ENCODE data around the gene KCNQ5.

Gene KCNQ5

DNA sequence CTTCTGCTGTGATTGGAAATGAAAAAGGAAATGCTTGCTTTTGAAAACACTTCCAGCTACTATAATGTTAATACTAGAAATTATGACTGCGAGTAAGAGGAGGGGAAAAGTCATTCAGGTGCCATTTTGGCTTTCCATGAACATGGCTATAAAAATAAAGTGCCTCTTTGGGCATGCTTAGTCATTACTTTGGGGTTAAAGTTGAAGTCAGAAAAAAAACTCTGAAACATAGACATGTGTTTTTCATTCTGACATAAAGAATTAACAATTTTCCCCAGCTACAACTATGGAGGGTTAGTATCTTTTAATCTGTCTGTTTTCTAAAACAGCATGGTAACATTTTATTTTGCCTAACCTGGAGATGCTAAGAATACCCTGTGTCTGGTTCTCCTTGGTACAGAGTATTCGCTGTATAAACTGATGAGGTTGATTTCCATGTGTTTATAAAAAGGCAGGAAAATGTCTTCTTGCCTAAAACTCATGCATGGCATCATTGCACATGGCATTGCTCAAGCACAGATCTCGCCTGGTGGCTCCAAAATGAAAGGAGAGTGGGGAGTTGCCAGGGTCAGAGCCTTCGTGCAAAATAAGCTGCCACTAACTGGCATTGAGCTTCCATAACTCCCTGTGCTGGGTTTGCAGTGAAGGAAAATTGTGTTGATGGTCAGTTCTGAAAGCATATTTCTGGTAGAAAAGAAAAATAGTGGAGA is 188.9 kb downstream of the KCNQ5 start:
- no peak for DNase-seq

DNA sequence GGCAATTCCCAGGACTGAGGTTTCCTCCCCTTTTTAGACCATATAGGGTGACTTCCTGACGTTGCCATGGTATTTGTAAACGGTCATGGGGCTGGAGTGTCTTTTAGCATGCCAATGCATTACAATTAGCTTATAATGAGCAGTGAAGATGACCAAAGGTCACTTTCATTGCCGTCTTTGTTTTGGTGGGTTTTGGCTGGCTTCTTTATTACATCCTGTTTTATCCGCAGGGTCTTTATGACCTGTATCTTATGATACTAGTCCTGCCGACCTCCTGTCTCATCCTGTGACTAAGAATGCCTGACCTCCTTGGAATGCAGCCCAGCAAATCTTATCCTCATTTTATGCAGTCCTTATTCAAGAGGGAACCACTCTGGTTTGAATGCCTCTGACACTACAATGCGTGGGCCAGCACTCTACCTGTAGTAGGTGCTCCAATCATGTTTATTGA is 190.1 kb downstream of the KCNQ5 start:
- no peak for DNase-seq

DNA sequence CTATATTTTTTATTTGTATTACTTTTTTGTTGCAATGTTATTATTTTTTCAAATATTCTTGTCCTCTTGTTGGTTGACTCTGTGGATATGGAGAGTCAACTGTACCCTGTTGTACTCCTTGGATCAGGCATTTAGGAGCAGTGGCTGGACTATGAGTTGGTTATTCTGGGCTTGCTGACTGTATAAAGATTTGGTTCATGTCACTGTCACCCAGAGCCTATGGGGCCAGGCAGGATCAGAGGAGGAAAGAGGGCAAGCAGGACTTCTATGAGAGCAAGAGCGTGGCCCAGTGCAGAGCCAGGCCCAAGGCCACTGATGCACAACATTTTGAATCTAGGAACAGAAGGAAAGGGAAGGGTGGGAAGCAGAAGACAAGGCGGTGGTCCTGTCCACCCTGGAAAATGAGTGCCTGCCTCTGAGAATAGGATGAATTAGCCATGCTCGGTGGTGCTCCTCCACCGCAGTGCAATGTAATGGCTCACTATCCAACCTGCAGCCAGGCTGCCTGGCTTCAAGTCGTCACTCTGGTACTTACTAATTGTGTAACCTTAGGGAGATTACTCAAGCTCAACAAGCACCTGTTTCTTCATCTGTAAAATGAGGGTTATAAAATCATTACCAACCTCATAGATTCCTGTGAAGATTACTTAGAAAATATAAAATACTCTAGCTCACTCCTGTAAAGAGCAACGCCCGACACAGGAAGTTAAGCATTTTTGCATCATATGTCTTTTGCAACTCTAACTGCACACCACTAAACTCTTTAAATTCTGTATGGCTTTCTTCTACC is 192.1 kb downstream of the KCNQ5 start:
- DNase-seq, result no peak

DNA sequence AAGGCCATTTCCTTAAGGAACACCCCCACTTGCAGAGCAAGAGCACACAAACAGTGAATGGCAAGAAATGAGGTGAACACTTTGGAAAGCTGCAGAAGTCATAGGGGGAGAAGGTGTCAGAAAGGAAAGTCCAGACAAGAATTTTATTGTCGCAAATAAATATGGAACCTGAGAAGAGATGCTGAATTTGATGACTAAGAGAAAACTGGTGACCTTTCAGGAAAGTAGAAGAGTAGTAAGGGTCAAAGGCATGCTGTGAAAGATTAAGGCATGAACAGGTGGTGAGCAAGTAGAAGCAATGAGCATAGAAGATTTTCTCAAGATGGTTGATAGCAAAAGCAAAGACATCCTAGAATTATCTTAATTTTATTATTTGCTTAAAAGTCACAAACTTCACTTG is 194.2 kb downstream of the KCNQ5 start:
- DNase-seq, result no peak

DNA sequence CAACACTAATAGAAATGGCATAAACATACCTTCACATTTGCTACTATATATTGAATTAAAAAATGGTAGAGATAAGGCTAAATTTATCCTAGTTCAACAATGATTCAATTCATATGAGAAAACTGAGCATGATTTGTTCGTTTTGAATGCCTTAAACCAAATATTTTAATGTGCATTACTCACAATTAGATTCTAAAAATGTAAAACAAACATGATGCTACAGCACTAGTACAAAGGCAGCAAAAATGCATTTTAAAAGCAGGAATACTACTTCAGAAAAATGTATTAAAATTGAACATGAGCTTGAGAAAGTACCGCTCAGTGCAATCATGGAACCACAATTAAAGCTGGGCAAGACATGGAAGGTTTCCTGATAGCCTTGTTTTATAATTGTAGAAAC is 195.3 kb downstream of the KCNQ5 start:
- DNase-seq, result no peak

DNA sequence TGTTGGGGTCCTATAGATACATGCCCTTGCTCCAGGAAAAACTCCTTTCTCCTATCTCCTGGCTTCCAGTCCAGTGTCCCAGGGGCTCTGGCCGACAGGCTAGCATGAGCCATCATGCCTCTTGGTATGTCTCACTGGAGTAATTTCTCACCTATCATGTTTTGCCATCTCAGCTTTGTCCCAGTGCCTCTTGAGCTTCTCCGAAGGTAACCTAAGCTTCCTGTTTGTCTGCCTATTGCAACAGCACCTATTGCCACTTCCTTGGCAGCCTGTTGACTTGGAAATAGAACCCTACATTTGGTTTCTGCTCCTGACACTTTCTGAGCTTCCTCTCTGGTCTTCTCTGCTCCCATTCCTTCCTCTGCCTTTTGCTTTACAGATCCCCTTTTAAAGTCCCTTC is 197.7 kb downstream of the KCNQ5 start:
- DNase-seq, result no peak

DNA sequence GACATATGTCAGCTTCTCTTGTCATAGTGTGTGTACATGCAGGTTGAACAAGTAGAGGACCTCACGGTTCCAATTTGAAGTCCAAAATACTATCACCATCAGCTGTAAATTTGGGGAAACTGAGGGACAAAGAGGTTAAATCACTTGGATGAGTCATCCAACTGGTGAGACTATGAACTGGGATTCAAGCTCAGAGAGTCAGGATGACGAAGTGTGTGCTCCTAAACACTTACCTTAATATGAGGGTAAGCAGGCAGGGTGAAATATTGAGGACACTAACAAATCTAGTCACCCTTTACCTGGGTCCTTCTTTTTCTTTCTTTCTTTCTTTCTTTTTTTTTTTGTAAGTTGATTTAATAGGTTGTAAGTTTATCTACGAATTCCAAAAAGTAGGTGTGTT is 198.3 kb downstream of the KCNQ5 start:
- no peak for DNase-seq

DNA sequence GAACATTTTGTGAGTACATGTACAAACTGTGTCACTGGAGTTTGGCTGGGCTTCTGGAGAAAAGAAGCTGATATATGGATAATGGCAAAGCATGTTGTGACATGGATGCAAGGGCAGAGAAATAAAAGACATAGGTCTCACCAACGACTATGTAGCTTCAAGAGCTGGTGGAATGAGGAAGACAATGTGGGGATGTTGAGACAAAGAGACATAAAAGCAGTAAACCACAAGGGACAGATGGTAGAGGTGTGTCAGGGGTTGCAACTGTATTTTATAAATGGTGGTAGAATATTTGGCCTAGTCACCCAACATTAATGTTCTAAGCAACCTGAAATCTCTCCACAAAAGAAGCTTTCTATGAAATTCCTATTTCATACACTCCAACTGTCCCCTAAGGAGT is 199.0 kb downstream of the KCNQ5 start:
- DNase-seq, result no peak

DNA sequence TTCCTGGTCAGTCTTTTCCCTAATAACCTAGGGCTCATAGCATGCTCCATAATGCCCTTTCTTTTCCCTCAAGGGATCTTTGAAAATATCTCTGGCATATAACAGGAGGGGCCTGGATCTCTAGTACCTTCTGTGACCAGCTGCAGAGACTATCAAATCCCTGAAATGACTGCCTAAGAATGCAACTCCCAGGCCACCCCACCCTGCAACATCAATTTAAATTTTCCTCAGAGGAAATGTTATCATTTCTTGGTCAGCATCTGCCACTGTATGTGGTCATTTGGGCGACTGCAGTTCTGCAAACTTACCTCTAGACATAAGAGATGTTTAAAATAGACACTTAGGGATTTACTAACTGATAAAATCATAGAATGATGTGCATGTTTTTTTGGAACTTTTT is 200.2 kb downstream of the KCNQ5 start:
- no peak for DNase-seq

DNA sequence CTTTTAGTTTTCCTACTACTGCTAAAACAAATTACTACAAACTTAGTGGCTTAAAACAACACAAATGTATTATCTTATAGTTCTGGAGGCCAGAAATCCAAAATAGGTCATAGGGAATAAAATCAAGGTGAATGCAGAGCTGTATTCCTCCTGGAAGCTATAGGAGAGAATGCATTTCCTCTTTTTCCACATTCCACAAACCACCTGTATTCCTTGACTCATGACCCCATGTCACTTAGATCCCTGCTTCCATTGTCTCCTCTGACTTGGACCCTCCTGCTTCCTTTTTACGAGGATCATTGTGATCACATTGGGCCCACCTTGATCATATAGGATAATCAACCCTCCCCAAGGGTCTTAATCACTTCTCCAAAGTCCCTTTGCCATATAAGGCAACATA is 200.8 kb downstream of the KCNQ5 start:
- no peak for DNase-seq

DNA sequence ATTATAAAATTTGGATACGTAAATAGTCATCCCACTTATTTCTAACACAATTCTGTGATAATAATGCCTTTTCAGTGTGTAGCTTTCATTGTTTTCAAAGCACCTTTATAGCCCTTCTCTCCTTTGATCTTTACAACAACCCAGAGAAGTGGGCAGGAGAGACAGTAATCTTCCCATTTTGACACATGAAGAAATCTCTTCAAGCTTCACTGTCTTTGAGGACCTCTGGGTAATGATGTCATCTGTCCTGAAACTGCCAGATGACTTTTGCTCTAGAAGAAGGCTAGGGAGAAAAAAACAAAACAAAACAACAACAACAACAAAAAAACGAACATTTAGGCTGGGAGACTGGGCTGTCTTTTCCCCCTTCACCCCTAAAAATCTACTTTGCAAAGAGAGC is 203.0 kb downstream of the KCNQ5 start:
- no peak for DNase-seq

DNA sequence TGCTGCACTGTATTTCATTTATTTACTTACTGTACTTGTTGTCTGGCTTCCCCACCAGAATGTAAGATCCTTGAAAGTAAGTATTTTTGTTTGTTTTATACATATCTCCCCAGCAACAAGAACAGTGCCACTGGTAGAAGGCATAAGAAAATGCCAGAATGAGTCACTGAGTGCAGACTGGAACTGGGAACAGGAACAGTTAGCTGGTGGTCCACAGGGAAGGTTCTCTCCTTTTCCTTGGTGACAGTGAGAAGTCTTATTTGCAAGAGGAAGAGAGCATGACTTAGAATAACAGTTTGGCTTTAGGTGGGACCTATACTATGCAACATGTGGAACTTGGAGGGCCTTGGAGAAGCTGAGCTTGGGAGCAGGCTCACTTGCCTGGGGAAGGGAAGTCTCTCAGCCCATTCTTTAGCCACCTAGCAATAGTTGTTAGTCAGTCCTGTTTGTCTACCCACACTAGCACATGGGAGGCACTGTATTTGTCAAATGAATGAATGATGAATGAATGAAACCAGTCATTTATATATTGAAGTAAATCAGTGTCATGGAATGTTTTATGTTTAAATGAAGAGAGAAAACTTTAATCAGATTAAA is 203.5 kb downstream of the KCNQ5 start:
- DNase-seq, result no peak

DNA sequence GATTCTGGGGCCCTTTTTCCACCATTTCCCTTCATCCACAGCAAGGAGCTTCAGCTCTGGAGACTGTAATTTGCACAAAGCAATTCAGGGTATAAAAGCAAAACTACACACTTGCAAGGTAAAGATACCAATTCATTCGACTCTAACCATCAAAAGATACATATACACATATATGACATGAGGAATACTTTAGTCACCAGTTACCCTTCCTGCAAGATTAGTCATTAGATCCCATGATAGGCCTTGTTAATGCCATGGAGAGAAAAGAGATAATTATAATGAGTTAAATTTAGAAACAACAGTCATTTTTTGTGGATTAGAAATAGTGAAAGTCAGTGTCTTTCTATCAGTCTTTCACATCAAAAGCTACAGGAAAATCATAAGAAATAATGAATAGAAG is 204.2 kb downstream of the KCNQ5 start:
- DNase-seq, result no peak

DNA sequence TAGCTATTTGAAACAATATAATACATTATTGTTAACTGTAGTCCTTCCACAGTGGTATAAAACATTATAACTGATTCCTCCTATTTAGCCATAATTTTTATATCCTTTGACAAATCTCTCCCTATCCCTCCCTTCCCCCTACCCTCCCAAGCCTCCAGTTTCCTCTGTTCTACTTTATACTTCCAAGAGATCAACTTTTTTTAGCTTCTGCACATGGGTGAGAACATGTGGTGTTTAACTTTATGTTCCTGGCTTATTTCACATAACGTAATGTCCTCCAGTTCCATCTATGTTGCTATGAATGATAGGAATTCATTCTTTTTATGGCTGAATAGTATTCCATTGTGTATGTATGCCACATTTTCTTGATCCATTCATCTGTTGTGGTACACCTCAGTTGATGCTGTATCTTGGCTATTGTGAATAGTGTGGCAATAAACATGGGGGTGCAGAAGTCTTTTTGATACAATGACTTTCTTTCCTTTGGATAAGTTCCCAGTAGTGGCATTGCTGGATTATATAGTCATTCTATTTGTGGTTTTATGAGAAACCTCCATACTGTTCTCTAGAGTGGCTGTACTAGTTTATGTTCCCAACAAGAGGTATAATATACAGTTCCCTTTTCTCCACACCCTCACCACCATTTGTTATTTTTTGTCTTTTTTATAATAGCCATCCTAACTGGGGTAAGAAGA is 205.0 kb downstream of the KCNQ5 start:
- DNase-seq, result no peak

DNA sequence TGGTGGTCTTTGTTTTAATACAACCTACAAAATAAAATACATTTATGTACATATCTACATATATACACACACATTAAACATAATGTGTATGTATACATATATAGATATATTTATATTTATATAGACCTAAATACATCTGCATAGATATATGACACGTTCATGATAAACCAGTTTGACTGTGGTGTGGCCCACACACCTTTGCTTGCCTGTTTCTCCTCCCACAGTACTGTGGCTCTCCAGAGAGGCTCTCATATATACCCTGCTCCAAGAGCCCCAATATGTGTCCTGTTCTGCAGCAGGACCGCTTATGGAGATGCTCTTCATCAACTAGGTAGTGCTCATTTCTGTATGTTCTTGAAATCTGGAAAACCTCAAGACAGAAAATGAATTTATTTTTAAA is 207.0 kb downstream of the KCNQ5 start:
- DNase-seq, result no peak

DNA sequence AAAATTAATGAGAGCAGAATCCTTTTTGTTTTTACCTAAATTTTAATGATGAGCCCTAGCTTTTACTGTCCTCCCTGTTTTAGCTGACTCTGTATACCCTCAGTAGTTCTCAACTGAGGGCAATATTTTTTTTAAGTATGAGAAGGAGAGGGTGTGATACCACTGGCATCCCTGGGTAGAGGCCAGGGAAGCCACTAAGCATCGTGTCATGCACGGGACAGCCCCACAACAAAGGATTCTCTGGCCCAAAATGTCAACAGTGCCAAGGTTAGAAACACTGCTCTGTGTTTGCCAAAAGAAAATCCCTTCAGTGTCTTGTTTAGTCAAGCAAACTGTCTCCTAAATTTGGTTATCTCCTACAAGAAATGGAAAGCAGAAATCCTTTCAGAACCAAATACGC is 210.4 kb downstream of the KCNQ5 start:
- DNase-seq, result no peak

DNA sequence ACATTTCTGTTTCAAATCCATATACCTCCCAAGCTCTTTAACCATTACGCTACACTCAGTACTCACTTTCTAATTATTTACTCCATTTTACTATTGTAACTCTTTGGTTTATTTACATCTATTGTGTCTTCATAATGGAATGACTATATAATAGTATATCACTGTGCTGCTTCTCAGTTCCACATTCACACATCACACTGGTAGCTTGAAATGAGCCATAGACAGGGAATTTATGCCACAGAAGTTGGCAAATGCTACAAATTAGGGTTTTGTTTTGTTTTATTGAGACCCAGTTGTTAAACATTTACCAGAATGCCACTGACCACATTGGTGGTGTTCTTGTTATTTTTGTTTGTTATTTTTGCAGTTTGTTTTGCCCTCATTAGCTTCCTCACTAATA is 213.9 kb downstream of the KCNQ5 start:
- no peak for DNase-seq

DNA sequence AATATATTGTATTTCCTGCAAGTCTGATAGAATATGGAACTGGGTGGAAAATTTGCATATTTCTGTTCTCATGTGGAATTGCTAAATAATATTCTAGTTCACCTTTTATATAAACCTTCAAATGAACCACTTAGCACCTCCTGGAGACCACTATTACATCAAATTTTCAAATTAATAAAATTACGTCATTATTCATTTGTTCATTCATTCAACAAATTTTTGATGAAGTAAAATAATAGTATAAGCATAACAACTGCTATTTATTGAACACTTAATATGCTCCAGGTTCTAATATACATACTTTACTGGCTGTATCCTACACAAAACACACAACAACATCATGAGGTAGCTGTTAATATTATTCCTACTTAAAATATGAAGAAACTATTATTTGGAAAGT is 215.1 kb downstream of the KCNQ5 start:
- no peak for DNase-seq

DNA sequence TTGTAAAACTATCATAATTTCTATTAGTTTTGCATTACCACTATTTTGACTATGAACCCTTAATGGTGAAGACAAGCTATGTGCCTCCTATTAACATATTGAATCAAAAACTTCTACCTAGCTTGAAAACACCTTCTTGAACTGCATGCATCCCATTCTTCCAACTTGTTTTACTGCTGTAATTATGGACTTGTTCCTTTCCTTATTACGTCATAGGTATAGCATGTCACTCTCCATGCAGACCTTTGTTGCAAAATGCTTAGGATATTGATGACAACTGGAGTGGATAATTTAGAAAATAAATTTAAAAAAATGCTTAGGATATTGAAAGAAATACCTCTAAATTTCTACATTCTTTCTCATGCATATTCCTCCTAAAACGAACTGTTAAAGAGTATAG is 219.3 kb downstream of the KCNQ5 start:
- no peak for DNase-seq

DNA sequence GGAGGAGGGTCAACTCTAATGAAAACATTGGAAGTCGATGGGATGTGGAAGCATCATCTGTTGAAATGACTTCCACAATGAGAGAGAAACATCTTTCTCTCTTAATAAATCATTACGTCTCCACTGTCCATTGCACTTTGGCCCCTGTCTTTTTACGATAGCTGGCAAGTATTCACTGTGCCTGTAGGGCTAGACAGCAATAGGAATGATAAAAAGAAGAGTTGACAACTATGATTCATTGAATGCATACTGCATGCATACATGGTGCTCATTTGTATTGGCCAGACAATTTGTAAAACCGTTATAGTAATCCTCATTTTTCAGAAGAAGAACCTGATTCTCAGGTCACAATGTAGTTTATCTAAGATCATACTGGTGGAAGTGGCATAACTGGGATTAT is 220.3 kb downstream of the KCNQ5 start:
- DNase-seq, result no peak

DNA sequence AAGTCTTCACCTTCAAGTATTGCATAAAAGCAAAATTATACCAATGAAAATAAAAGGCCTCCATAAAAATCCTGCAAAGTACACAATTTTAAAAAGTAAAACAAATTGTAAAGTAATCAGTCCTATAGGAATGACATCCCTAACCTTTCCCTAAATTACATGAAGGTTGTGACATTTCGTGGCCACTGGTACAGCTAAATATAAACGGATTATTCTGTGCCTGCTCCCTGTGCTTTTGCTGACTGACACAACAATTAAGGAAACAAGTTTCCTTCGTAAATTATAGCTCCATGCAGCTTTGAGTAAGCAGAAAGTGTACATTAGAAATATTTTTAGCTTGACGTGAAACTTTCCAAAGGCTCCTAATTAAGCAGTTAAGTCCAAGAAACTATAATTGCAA is 222.8 kb downstream of the KCNQ5 start:
- no peak for DNase-seq

DNA sequence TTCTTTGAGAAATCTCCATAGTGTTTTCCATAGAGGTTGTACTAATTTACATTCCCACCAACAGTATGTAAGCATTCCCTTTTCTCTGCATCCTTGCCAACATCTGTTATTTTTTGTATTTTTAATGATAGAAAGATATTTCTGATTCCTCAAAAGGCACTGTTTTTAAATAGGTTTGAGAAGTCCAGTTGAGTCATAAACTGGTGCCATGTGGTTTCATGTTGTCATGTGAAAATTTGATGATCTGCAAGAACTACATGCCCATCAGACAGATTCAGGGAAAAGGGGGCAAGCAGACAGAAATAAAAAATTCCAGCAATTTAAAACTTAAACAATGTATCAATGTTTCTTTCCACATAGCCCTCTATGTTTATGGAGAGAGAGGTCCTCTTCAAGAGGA is 227.5 kb downstream of the KCNQ5 start:
- DNase-seq, result no peak

DNA sequence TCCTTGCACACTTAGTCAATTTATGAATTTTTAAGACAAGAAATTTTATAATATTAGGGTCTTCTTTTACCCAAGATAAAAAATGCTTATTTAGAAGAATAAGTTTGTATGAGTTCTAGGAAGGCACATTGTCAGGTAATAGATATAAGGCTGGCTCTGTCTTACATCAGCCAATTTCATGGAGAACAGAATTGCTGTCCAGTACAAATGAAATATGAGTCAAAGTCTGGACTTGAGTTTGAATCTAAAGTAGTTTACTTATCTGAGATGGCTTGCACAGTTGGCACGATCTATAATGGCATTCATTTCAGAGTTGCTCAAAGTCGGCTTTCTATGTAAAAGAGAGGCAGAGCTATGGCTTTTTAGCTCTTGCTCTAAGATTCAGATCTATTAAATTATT is 228.2 kb downstream of the KCNQ5 start:
- no peak for DNase-seq

DNA sequence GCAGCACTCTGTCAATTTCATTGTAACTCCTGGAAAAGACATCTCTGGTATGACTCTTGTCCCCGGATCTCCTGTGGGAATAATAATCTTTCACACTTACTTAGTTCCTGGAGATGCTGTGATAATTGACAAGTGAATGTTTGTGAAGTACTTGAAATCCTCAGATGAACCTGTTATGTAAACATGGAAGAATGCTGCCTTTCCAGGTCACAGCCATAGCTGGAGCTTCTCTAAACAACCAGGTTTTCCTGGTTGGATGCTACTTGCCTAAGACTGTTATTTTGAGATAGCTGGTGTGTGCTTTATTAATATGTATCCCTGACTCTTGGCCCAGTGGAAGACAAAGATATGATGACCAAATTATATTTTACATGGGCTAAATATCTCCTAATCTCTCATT is 228.6 kb downstream of the KCNQ5 start:
- DNase-seq, result no peak
